ENCODE results near the gene KIAA1958. TPM values are rescaled to one million over a fixed set of nuclear protein-coding genes. Genes with fewer than 3 reads are reported as not detected.

The KIAA1958 gene
- total and polyA plus RNA-seq, 2 of the 8 experiments (the other 6 are each of a cell fraction or from before 2014, with no cell fraction given): 11.4 to 43.8 TPM

DNA sequence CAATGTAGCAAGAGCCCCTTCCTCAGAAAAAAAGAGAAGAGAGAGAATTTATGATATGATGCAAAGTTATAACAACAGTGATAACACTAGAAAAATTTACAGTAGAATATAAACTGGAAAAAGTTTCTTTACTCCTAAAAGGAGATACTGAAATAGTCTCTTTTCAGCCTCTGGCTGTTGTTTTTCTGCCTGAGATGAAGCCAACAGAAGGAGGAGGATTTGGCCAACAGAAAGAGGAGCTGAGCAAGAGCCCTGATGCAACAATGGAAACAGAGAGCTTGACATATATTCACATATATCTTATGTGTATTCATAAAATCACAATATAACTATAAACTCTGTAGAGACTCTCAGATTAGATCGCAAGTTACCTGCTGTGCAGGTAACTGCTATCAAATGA, 122.2 kb downstream of the KIAA1958 start:
- Histone ChIP-seq H3K79me1 (ENCODE audit: low read depth, low read length) (peaks cover 2% of the 10 kb centered on the region; the same call in 1 of the 2 replicates), H3K79me2 (ENCODE audit: control insufficient read depth in 1 of 2, insufficient read depth in 2 of 2, low read length in 2 of 2) (peaks cover 0 to 8% of the 10 kb centered on the region in 2 experiments; a peak in 2 of 4 replicates), H3K18ac (ENCODE audit: extremely low read depth, low read length) (no peak overlapping the region), H3K4ac (replicated peaks; ENCODE audit: insufficient read length, low read depth, low read length) (no peak overlapping the region), H2BK5ac (ENCODE audit: low read depth, low read length) (no peak overlapping the region), H4K91ac (replicated peaks; ENCODE audit: insufficient read length, low read length) (no peak overlapping the region), H2BK20ac (ENCODE audit: low read length) (no peak overlapping the region), H2BK120ac (replicated peaks; ENCODE audit: low read depth, low read length) (no peak overlapping the region), H3K56ac (replicated peaks; ENCODE audit: insufficient read length, low read depth, low read length) (no peak overlapping the region), H3K23ac (ENCODE audit: insufficient read length) (no peak overlapping the region), H3K4me2 (ENCODE audit: insufficient read depth in 1 of 2, low read depth in 2 of 2, low read length in 2 of 2) (no peak overlapping the region), H3K4me3 (ENCODE audit: extremely low read depth in 1 of 4, insufficient read depth in 2 of 4, low read depth in 3 of 4, low read length in 4 of 4) (no peak overlapping the region), H2BK15ac (ENCODE audit: low read length) (no peak overlapping the region), H3K23me2 (ENCODE audit: low read depth, low read length) (no peaks in the 10 kb centered on the region), H3K9me3 (ENCODE audit: insufficient read depth in 2 of 2, low read depth in 1 of 2, low read length in 1 of 2) (no peaks in the 10 kb centered on the region), H2BK12ac (ENCODE audit: low read depth, low read length) (no peak overlapping the region), H3K27me3 (replicated peaks in 1 of 4; ENCODE audit: control insufficient read depth in 3 of 4, extremely low read depth in 1 of 4, insufficient read depth in 3 of 4, low read length in 3 of 4) (no peaks in the 10 kb centered on the region), H3K36me3 (ENCODE audit: control insufficient read depth in 2 of 4, insufficient read depth in 4 of 4, low read length in 3 of 4) (no peaks in the 10 kb centered on the region; a peak in 1 of 8 replicates), H3K9ac (replicated peaks in 1 of 4; ENCODE audit: extremely low read depth in 1 of 4, low read depth in 3 of 4, low read length in 3 of 4) (no peak overlapping the region), H3K4me1 (replicated peaks in 1 of 4; ENCODE audit: control insufficient read depth in 3 of 4, insufficient read depth in 4 of 4, low read length in 3 of 4) (no peaks in the 10 kb centered on the region), H4K8ac (ENCODE audit: extremely low read depth, insufficient read depth, low read length) (no peak overlapping the region), H3K14ac (ENCODE audit: insufficient read length) (no peak overlapping the region), H2AFZ (ENCODE audit: low read length) (no peak overlapping the region), H2AK5ac (ENCODE audit: low read depth, low read length) (no peak overlapping the region), H4K5ac (ENCODE audit: insufficient read length, low read depth, low read length) (no peak overlapping the region), H4K20me1 (replicated peaks in 1 of 2; ENCODE audit: control insufficient read depth in 1 of 2, insufficient read depth in 2 of 2, low read length in 2 of 2) (peaks cover 2 to 4% of the 10 kb centered on the region in 2 experiments), H3K27ac (ENCODE audit: low read depth, low read length) (no peak overlapping the region)
- TF ChIP-seq SP1 (IDR thresholded peaks at IDR 0.05; ENCODE audit: low read depth, low read length) (no peak), SUZ12 (IDR thresholded peaks at IDR 0.05; ENCODE audit: low read length) (no peak), SP2 (IDR thresholded peaks at IDR 0.05; ENCODE audit: low read length) (no peak), KDM4A (IDR thresholded peaks at IDR 0.05; ENCODE audit: low read depth, low read length, severe bottlenecking) (no peak), RAD21 (IDR thresholded peaks at IDR 0.05 in 1 of 2, conservative IDR thresholded peaks at IDR 0.05 in 1 of 2; ENCODE audit: low read depth in 2 of 2, low read length in 2 of 2) (no peak), POLR2A (IDR thresholded peaks at IDR 0.05; ENCODE audit: control extremely low read depth in 1 of 2, low read depth in 2 of 2, low read length in 2 of 2) (no peak), SIX5 (IDR thresholded peaks at IDR 0.05; ENCODE audit: low read depth, low read length) (no peak)
- 97% methylated on average over 1 of the region's 1 CpG; no CpG with 5 or more reads in 1 of the 2 experiments for WGBS, 2 experiments (ENCODE audit: extremely low coverage in 1 of 2, insufficient coverage in 1 of 2, insufficient read length in 1 of 2, insufficient replicate concordance in 2 of 2, low coverage in 1 of 2, low lambda C conversion rate in 2 of 2, missing lambda C conversion rate in 1 of 2)
- POLR2A ChIA-PET (ENCODE audit: partially characterized antibody): interaction anchor here (1.0 to 1.2 kb wide), 2 partner anchors 8 to 10 kb away, joined by 3 read pairs; no protein-coding TSS in a partner anchor
- FAIRE-seq: no peak
- CTCF ChIA-PET (ENCODE audit: partially characterized antibody): interaction anchor here (0.6 to 1.2 kb wide), 3 partner anchors 121 to 1781 kb away, joined by 3 to 8 read pairs (median 5); no protein-coding TSS in a partner anchor
- no peak for DNase-seq (ENCODE audit: low read depth in 1 of 2, low spot score in 2 of 2)

All from H1 (cell line).